ENCODE results near the gene OCIAD1.
"Not testable (repeated sequence)": the region's sequence is repeated elsewhere in the genome, so short reads cannot be mapped to it uniquely, and the experiment has no call there.

Gene OCIAD1

DNA sequence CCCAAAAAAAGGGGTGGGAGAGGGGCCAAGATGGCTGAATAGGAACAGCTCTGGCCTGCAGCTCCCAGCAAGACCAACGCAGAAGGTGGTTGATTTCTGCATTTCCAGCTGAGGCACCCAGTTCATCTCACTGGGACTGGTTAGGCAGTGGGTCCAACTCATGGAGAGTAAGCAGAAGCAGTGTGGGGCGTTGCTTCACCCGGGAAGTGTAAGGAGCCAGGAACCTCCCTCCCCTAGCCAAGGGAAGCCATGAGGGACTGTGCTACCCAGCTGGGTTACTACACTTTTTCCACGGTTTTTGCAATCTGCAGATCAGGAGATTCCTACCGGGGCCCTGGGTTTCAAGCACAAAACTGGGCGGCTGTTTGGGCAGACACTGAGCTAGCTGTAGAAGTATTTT, 13.9 kb upstream of the OCIAD1 start:
- no peak for DNase-seq (ENCODE audit: low read depth in 2 of 2)
- TF ChIP-seq, protein P1, sequence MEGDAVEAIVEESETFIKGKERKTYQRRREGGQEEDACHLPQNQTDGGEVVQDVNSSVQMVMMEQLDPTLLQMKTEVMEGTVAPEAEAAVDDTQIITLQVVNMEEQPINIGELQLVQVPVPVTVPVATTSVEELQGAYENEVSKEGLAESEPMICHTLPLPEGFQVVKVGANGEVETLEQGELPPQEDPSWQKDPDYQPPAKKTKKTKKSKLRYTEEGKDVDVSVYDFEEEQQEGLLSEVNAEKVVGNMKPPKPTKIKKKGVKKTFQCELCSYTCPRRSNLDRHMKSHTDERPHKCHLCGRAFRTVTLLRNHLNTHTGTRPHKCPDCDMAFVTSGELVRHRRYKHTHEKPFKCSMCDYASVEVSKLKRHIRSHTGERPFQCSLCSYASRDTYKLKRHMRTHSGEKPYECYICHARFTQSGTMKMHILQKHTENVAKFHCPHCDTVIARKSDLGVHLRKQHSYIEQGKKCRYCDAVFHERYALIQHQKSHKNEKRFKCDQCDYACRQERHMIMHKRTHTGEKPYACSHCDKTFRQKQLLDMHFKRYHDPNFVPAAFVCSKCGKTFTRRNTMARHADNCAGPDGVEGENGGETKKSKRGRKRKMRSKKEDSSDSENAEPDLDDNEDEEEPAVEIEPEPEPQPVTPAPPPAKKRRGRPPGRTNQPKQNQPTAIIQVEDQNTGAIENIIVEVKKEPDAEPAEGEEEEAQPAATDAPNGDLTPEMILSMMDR (IDR thresholded peaks at IDR 0.05; ENCODE audit: low read depth, low read length): no peak
- H3K4me3 ChIP-seq (replicated peaks in 1 of 2; ENCODE audit: low read depth in 2 of 2, low read length in 2 of 2): no peak overlapping the region

DNA sequence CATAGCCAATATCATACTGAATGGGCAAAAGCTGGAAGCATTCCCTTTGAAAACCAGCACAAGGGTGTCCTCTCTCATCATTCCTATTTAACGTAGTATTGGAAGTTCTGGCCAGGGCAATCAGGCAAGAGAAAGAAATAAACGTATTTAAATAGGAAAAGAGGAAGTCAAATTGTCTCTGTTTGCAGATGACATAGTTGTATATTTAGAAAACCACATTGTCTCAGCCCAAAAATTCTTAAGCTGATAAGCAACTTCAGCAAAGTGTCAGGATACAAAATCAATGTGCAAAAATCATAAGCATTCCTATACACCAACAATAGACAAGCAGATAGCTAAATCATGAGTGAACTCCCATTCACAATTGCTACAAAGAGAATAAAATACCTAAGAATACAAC, 9.5 kb upstream of the OCIAD1 start:
- not testable (repeated sequence) for H3K4me3 ChIP-seq (replicated peaks in 1 of 2; ENCODE audit: low read depth in 2 of 2, low read length in 2 of 2); DNase-seq (ENCODE audit: low read depth in 2 of 2)

GRCh38 chr4:48827622-48828021, 3.3 kb upstream of the OCIAD1 start:
- no peak for DNase-seq (ENCODE audit: low read depth in 2 of 2)
- no peak overlapping the region for H3K4me3 ChIP-seq (replicated peaks in 1 of 2; ENCODE audit: low read depth in 2 of 2, low read length in 2 of 2)
- TF ChIP-seq, protein P1 (IDR thresholded peaks at IDR 0.05; ENCODE audit: low read depth, low read length): no peak

DNA sequence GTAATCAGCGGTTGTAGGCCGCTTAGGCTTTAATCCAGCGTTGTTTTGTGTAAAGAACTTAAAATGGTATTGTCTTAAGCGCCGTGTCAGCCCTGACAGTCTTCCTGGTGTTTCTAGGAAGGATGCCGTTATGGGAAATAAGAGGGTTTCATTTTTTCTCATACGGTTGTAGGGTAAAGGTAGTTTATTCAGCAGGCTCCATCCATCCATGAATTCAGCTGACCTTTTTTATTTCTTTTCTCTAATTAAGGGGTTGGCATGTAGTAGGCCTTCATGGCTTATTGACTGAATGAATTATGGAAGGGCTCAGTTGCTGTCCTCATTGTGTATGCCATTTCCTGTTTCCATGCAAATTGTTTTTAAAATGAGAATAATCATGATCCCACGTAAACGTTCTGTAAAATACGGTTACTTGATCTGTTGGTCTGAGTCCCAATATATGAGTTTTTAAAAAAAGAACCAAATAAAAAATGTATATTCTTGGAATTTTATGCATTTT, 693 bp downstream of the OCIAD1 start:
- DNase-seq (ENCODE audit: low read depth in 2 of 2): peak; percentile 23 to 37
- TF ChIP-seq, protein P1 (IDR thresholded peaks at IDR 0.05; ENCODE audit: low read depth, low read length): no peak
- H3K4me3 ChIP-seq (replicated peaks in 1 of 2; ENCODE audit: low read depth in 2 of 2, low read length in 2 of 2): peak overlapping the region; percentile 80 to 95

- no peak overlapping the region for H3K4me3 ChIP-seq (replicated peaks in 1 of 2; ENCODE audit: low read depth in 2 of 2, low read length in 2 of 2)
- DNase-seq (ENCODE audit: low read depth in 2 of 2): no peak
- TF ChIP-seq, protein P1 (IDR thresholded peaks at IDR 0.05; ENCODE audit: low read depth, low read length): no peak
Observed at GRCh38 chr4:48832571-48832970, 1.7 kb downstream of the OCIAD1 start.

DNA sequence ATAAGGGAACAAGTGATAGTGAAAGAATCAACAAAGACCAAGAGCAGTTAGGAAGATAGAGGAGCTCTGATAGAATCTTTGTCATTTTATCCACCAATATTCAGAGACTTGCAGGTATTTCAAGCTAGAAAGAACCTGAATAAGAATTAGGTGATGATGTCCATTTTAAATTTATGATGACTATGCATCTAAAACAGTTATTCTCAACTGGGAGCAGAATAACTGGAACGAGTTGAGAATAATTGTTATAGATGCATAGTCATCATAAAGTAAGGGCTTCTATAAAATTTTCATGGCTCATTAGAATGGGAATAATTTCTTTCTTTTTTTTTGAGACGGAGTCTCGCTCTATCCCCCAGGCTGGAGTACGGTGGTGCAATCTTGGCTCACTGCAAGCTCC, 5.8 kb downstream of the OCIAD1 start:
- no peak for DNase-seq (ENCODE audit: low read depth in 2 of 2)
- H3K4me3 ChIP-seq (replicated peaks in 1 of 2; ENCODE audit: low read depth in 2 of 2, low read length in 2 of 2): no peak overlapping the region
- TF ChIP-seq, protein P1 (IDR thresholded peaks at IDR 0.05; ENCODE audit: low read depth, low read length): no peak

DNA sequence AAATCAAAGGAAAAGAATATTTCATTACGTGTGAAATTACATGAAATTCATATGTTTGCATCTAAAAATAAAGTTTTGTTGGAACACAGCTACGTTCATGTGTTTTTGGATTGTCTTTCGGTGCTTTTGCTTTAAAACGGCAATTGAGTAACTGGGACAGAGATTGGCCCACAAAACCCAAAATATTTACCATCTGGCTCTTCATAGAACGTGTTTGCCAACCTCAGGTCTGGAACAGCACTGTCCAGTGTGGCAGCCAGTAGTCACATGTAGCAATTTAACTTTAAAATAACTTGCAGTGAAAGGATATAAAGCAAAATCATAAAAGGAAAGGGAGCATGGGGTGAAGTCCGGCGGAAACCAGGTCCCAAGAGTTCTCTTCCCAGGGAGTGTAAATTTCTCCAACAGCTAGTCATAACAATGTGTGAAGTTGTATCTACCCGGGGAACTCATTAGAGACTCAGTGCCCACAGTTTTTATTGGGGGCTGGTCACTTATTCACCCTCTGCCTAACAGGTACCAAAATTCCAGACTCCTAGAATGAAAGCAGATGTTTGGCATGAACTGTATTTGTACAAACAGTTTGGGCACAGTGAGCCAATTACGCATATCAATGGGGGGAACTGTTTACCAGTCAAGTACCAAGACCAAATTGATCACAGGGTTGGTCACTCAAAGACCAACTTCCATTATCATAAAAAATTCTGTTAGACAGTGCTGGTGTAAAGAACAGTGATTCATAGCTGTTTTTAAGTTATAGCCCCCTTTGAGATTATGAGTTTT, 10.3 kb downstream of the OCIAD1 start:
- DNase-seq (ENCODE audit: low read depth in 2 of 2): no peak
- no peak overlapping the region for H3K4me3 ChIP-seq (replicated peaks in 1 of 2; ENCODE audit: low read depth in 2 of 2, low read length in 2 of 2)
- TF ChIP-seq, protein P1 (IDR thresholded peaks at IDR 0.05; ENCODE audit: low read depth, low read length): no peak
